Endothelial cell of umbilical vein (primary cell): ENCODE results near the gene ANKUB1.

ENCODE experiments used
- EZH2 ChIP-seq: IDR thresholded peaks from 2 replicates; pipeline ENCODE4 v1.6.1; 2012; ENCODE audit warnings: borderline replicate concordance, low read depth, mild to moderate bottlenecking, moderate library complexity, low read length, inconsistent platforms; ENCODE audit not compliant: severe bottlenecking
- JUN ChIP-seq: IDR thresholded peaks from 2 replicates; pipeline ENCODE4 v1.6.1; 2011; ENCODE audit warnings: borderline replicate concordance, low read depth; ENCODE audit not compliant: insufficient read length, insufficient read depth
- MYC ChIP-seq: IDR thresholded peaks from one replicate; pipeline ENCODE4 v1.6.1; 2011; ENCODE audit warnings: mild to moderate bottlenecking, low read depth, low read length
- POLR2A ChIP-seq: IDR thresholded peaks from 2 replicates; pipeline ENCODE4 v1.6.1; 2012; ENCODE audit warnings: low read depth, mild to moderate bottlenecking, control low read depth, low read length
- POLR2AphosphoS5 ChIP-seq: IDR thresholded peaks from 2 replicates; pipeline ENCODE4 v1.6.1; 2012; ENCODE audit warnings: low read depth, mild to moderate bottlenecking, control low read depth, low read length, moderate library complexity; ENCODE audit not compliant: insufficient read depth
- TF ChIP-seq, protein P1 (sequence below), 2 donors: IDR thresholded peaks; 1 replicate in 1 of 2; 2 replicates in 1 of 2; pipeline ENCODE4 v1.5.1; 2011; ENCODE audit warnings: low read length in 2 of 2, mild to moderate bottlenecking in 2 of 2, moderate library complexity in 2 of 2, control low read depth in 1 of 2, inconsistent platforms in 1 of 2, low read depth in 1 of 2; ENCODE audit not compliant: insufficient read depth in 1 of 2; ENCODE audit errors: extremely low read depth in 1 of 2
- TF ChIP-seq, protein P2 (sequence below): IDR thresholded peaks from 2 replicates; pipeline ENCODE4 v1.6.1; 2011; ENCODE audit not compliant: insufficient read depth, insufficient read length

DNA sequence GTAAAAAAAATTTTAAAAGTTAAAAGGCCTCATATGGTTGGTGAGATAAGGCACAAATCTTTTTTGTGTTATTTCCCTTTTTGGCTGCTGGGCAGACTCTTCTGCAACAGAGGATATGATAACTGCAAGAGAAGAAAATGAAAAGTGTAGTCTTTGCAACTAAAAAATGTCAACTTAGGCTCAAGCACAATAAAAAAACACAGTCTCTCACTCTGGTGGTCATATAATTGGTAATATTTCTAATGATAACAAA, 55.5 kb downstream of the ANKUB1 start:
- TF ChIP-seq EZH2 (no peak), POLR2A (no peak), POLR2AphosphoS5 (no peak), JUN (no peak), MYC (no peak)
- TF ChIP-seq, protein P1, sequence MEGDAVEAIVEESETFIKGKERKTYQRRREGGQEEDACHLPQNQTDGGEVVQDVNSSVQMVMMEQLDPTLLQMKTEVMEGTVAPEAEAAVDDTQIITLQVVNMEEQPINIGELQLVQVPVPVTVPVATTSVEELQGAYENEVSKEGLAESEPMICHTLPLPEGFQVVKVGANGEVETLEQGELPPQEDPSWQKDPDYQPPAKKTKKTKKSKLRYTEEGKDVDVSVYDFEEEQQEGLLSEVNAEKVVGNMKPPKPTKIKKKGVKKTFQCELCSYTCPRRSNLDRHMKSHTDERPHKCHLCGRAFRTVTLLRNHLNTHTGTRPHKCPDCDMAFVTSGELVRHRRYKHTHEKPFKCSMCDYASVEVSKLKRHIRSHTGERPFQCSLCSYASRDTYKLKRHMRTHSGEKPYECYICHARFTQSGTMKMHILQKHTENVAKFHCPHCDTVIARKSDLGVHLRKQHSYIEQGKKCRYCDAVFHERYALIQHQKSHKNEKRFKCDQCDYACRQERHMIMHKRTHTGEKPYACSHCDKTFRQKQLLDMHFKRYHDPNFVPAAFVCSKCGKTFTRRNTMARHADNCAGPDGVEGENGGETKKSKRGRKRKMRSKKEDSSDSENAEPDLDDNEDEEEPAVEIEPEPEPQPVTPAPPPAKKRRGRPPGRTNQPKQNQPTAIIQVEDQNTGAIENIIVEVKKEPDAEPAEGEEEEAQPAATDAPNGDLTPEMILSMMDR (IDR thresholded peaks at IDR 0.05; ENCODE audit: extremely low read depth in 1 of 2, insufficient read depth in 1 of 2, low read depth in 1 of 2, low read length in 2 of 2), result no peak
- TF ChIP-seq, protein P2, sequence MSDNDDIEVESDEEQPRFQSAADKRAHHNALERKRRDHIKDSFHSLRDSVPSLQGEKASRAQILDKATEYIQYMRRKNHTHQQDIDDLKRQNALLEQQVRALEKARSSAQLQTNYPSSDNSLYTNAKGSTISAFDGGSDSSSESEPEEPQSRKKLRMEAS, result no peak
